GM18870 (cell line): Measurements from ENCODE around the gene PLA2G4B.

Experiments used
- ATAC-seq: cut with Tn5 transposase; IDR thresholded peaks from one replicate; pipeline ENCODE4 v1.9.1; 2021; ENCODE audit warnings: moderate library complexity; ENCODE audit not compliant: unreplicated experiment

Gene PLA2G4B

DNA sequence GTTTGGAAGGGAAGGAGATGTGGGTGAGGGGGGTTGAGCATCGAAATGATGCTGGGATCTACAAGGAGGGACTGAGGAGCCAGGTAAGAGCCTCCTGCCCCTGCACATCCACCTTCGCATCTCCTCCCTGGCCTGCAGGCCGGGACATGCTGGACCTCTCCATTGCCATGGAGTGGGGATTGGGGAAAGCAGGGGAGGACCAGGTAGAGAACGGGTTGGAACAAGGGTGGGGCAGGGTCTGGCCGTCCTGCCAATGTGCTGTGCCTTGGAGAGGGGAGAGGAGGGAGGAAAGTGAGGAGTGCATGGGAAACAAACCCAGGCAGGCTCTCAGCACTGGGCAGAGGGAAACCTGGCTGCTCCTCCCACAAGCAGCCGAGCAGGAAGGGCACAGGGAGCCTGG is 10.6 kb downstream of the PLA2G4B start:
- ATAC-seq = no peak

DNA sequence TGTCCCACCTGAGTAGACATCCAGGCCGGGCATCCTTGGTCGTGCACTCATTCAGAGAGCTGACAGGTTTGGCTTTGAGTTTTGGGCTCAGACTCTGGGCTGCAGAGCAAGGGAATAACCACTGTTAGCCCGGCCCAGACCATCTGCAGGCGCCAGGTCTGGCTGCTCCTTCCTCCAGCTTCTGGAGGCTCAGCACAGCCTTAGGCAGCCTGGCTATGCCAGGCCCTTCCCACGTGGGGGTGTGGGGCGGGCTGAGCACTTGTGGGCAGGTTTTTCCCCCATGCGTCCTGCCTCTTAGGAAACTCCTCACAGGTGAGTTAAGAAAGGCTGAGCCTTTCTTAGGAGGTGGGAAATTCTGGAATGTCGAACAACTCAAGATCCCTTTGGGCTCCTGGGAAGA is 11.2 kb downstream of the PLA2G4B start:
- ATAC-seq = no peak

DNA sequence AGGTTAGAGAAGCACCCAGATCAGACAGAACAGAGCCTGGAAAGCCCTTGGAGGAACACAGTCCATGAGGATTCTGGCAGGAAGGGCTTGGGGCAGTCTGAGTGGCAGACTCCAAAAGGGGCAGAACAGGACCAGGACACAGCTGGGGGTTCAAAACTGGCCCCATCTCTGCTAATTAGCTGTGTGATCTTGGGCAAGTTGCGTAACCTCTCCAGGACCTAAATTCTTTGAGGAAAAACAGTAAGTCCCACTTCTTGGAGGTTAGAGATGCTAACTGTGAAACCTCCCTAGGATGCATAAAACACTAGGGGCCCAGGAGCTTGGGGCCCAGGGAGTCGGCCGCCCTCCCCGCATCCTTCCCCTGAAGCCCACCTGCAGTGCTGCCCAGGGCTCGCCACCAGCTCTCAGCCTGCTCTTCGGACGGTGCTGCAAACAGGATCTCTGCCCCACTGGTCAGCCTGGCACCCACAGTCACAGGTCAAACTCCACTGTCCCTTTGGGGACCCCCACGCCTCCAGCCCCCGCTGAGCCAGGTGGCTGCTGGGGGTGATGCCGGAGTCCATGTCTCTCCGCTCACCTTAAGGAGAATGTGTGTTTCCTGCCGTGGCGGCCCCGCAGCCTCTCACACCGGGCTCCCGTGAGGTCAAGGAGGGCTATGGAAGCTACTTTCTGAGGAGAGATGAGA is 12.0 kb downstream of the PLA2G4B start:
- ATAC-seq = no peak

DNA sequence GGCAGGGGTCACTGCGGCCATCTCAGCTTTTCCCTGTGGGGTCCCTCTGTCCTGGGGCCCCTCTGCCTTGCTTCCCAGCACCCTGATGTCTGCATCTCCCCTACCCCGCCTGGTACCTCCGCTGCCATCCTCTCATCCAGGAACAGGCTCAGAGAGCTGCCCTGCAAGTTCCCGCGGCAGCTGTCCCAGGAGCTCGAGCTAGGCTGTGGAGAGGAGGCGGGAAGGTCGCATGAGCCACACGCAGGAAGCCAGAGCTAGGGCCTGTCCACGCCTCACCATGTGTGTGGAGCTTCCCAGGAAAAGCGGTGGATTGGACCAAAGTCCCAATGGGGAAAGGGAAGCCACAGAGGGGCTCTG is 12.5 kb downstream of the PLA2G4B start:
- ATAC-seq = no peak

DNA sequence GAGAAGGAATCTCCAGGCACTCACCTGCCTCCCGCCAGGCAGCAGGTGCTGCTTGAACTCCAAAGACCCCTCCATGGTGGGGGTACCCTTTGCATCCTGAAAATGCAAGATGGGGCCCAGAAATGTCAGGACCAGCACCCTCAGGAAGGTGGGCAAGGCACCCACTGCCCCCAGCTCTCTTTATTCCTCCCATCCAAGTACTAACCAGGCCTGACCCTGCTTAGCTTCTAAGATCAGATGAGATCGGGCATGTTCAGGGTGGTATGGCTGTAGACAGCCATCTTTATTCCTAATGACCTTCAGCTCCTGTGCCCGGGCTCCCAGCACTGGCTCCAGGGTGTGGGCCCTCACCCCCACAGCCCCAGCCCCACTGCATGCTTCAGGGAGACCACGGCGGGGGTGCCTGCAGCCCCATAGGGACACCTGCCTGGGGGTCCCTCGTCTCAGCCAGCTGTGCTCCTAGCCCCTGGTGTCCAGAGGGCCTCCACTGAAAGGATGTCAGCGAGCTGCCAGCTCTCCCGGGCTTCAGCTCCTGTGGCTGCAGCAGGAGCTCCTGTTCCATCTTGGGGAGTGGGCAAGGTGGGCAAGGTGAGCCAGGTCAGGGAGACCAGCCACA is 13.2 kb downstream of the PLA2G4B start:
- no peak for ATAC-seq

DNA sequence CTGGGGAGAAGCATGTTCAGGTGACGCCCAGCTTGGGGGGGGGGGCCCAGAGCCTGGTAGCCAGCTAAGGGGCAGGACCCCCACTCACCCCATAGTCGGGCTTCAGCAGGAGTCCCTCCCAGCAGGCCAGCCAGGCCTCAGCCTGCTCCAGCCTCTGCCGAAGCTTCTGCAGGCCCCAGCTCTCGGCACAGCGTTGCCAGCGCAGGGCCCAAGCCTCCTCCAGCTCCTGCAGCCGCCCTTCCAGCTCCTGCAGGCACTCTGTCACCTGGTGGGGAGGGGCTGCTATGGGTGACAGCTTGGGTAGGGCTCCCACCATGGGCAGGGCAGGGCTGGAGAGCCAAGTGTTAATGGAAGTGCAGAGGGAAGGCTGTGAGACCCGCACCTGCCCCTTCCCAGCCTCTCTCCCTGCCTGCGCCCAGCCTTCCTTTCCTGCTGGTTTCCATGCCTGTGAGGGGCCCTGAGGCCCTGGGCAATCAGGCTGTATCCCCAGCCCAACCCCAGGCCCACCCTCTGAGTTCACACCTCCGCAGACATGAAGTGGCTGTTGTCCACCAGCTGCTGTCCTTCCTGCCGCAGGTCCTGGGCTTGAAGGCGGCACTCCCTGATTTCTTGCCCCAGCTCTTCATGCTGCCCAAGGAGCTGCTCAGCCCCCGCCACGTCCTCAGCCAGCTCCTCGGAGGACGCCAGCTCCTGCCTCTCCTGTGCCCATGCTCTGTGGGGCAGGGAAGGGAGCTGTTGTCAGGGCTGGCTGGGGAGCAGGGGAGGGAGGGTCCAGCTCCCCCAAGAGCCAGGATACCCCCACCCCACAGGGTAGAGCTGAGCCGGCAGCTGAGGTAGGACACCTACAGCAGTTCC is 14.3 kb downstream of the PLA2G4B start:
- no peak for ATAC-seq

DNA sequence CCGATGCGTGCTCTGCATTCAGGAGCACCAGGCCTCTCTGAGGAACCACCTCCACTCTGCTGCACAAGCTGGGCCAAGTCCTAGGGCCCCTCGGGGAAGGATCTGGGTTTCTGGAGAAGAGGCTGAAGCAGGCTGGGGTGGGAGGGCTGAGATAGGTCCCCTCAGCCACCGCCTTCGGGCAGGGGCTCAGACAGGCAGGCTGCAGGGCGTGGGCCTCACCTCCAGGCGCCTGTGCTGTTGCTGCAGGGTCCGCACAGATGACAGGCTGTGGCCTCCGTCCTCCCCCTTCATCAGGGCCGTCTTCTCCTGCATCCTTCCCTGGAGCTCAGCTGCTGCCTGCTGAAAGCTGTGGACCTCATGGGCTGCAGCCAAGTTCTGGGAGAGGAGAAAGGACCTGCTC is 15.2 kb downstream of the PLA2G4B start:
- ATAC-seq = no peak

DNA sequence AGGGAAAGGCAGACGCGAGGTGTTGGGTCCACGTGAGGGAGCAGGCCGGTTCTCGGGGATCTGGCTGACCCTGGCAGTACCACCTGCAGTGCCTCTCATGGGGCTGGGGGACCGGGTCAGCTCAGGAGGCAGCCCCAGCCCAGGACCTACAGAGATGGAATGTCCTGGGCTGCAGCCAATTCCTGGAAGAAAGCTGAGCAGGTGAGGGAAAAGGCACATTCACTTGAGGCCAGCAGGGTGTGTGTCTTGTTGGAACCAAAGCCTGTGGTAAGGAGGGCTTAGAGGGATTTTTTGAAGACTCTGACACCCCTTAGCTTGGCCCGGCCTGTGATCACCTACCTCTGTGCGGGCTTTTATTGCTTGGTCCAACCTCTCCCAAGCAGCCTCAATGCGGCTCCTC is 15.8 kb downstream of the PLA2G4B start:
- ATAC-seq = no peak

DNA sequence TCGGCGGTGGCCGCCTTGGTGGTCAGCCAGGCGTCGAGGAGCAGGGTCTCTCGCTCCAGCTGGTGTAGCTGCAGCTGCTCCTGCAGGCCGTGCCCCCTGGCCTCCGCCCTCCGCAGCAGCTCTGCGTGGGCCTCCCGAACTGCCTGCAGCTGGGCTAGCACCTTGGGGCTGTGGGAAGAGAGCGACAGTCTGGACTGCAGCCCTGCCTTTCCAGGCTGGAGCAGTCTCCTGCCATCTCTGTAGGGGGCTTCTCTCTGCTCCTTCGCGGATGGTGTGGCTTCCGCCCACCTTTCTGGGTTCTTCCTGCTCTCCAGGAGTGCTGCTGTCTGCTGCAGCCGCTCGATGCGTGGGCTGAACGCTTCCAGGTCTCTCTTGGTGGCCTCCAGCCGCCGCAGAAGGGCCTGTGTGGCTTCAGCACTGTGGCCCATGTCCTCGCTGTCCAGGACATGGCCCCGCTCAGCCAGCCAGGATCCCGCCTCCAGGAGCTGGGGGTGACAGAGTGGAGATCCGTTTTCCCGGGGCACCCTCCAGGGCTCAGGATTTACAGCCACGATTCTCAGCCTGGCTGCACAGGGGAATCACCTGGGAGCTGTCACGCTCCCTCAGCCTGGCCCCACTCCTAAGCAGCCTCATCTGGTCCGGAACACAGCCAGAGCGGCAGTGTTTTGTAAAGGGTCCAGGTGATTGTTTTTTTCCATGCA is 16.8 kb downstream of the PLA2G4B start:
- no peak for ATAC-seq

DNA sequence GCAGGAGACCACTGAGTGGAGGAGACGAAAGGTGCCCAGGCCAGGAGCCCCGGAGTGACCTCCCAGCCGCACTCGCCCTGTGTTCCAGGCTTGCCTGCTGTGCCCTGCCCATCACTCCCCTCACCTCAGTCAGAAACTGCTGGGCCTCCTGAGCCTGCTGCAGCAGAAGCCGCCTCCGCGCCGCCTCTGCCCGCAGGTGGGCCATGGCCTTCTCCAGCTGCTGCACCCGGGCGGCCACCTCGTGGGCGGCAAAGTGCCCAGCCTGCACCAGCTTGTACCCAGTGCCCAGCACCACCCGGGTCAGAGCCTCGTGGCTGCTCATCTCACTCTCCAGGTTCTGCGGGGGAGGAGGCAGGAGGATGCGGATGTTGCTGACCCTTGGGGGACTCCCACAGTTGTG is 17.6 kb downstream of the PLA2G4B start:
- ATAC-seq = no peak

DNA sequence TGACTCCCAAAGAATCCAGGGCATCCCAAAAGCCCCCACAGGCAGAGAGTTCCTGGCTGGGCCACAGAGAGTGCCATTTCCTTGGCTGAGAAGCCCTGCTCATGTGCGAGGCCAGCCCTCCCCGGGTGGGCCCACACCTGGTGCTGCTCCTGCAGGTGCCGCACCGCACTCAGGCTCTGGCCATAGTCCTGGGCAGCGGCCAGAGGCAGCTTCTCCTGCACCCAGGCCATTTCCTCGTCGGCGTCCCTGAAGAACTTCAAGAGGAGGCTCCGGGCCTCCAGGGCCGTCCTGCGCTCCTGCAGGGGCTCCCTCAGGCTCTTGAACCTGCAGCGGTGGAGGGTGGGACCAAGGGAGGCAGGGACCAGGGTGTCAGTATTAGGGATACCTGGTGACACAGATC is 18.1 kb downstream of the PLA2G4B start:
- ATAC-seq = no peak

DNA sequence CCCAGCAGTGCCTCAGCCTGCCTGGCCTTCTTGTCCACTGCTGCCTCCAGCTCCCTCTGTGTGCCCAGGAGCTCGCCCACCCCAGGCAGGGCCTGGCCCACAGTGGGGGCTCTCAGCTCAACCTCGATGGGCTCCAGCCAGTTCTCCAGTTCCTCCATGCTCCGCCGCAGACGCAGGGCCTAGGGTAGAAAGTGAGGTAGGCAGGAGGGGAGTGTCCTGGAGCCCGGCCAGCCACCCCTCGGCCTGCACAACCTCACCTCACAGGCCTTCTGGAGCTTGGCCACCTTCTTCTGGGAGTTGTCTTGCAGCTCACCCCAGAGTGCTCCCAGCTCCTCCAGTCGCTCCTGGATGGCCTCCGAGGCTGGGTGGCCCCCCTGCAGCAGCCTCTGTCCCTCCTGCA is 18.7 kb downstream of the PLA2G4B start:
- no peak for ATAC-seq

DNA sequence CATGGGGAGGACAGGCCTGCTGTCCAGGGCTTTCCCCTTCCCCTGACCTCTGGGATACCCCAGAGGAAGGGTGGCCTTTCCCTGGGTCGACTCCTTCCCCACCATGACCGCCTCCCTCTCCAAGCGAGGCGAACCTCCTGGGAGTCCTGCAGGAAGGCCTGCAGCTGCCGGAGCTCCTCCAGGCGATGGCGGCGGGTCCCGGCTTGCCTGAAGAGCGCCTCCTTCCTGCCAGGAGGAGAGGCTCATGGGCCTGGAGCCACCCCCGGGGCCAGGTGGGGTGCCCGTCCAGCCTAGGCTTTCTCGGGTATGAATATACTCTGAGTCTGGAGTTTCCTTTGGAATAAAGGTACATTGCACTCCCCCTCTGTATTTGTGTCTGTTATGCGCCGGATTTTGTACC is 20.1 kb downstream of the PLA2G4B start:
- ATAC-seq = no peak

DNA sequence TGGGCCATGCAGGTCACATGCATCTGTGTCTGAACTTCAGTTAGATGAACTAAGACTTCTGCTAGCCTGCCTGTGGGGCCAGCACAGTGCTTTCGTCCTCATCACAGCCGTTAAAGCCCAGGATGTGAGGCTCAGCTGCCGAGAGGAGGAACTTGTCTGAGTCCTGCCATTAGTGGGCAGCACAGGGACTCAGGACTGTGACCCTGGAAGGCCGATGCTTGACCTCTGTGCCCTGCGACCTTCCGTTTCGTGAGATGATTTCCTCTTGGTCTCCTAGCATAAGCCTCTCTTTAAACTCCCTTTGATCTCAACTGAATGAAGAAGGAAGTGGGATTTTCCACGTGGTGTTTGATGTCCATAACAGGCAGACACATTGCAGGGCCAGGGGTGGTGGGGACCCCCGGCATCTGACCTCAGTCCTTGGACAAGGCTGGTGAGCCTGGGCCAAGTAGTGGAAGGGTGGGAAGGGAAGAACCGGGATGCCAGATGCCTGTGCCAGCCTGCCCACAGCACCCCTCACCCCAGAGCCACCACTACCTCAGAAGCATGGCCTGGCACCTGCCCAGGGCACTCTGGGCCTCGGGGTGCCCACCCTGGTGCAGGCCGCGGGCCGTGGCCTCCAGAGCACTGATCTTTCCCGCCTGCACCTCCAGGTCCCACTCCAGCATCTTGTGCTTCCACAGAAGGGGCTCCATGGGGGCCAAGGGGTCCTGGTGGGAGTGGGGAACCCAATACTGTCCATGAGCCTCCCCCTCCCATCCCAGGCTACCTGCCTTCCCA is 21.6 kb downstream of the PLA2G4B start:
- ATAC-seq = no peak

DNA sequence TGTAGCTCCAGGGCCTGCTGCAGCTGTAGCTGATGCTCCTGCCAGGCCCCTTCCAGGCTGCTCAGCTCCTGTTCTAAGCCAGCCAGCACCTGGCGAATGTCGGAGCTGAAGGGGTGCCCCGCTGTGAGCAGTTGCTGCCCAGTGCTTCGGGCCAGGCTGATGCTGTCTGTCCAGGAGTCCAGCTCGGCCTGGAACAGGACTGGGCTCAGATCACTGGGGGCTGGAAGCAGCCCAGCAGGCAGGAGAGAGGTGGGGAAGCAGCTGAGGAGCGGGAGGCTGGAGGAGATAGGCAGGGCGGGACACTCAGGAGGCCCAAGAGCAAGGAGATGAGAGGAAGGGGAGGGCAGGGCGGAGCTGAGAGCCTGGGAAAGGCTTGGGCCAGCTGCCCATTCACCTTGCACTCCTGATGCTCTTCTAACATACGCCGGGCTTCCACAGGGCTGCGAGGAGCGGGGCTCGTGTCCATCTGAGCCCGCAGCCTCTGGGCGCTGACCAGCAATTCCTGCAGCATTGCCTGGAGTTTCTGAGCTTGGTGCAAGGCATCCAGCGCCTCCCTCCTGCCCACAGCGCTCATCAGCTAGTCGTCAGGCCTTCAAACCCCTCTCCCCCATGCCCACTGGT is 23.2 kb downstream of the PLA2G4B start:
- ATAC-seq = no peak

DNA sequence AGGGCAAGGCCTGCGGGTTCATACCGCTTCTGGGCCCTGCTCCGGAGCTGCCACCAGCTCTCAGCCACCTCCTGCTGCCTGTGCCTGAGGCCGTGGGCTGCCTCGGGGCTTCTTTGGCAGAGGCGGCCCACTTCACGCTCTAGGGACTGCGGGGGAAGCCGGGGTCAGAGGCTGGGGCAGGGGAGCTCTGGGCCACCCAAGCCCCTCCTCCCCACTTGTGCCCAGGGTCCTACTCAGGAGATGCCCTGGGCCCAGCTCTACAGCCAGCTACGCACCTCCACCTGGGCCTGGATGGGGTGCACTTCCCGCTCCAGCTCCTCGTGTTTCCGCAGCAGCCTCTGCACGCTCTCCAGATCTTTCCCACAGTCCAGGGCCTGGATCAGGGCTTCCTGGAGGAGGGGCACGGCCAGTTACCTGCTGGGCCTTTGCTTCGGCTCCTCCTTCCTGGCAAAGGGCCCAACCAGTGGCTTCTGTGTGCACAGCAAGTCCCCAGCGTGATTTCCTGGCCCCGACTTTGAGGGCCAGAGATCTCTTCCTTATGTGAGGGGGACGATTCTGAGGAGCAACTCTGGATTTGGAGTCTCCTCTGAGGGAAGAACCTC is 24.0 kb downstream of the PLA2G4B start:
- no peak for ATAC-seq

DNA sequence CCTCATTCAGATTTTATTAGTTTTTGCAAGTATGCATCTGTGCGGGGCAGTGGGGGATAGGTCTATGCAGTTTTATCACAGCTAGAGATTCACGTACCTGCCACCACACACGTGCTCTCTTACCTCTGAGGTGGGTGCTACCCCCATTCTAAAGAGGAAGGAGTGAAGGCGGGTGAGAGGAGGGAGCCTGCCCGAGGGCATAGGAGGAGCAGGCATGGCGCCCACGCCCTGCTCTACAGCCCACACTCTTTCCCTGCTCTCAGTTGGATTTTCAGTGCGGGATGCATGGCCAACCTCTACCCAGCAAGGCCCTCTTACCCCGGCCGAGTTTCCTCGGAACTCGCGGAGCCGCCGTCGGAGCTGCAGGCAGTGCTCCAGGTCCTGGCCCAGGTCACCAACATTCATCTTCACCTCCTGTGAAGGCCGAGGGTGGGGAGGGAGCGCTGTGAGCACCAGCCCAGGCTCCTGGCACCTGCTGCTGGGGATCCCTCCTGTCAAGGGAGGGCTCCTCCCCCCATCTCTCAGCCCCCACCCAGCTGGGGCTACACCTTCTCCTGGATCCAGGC is 26.9 kb downstream of the PLA2G4B start:
- no peak for ATAC-seq

DNA sequence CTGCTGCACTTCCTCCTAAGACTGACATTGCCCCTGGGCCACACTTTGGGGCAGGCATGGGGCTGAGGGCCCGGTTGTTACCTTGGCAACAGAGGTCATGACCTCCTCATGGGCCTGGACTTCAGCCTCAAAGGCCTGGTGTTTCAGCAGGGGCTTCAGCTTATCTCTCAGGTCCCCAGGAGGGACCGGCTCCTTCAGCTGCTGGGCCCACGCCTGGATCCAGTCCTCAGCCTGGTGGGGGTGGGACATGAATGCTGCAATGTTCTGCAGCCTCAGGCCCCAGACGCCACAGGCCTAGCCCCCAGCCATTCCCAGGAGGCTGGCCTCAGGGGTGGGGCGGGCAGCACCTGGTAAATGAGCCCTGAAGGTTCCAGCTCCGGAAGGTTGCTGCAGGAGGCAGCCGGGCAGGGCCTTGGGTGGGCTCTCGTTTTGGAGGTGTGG is 27.6 kb downstream of the PLA2G4B start:
- ATAC-seq = no peak

DNA sequence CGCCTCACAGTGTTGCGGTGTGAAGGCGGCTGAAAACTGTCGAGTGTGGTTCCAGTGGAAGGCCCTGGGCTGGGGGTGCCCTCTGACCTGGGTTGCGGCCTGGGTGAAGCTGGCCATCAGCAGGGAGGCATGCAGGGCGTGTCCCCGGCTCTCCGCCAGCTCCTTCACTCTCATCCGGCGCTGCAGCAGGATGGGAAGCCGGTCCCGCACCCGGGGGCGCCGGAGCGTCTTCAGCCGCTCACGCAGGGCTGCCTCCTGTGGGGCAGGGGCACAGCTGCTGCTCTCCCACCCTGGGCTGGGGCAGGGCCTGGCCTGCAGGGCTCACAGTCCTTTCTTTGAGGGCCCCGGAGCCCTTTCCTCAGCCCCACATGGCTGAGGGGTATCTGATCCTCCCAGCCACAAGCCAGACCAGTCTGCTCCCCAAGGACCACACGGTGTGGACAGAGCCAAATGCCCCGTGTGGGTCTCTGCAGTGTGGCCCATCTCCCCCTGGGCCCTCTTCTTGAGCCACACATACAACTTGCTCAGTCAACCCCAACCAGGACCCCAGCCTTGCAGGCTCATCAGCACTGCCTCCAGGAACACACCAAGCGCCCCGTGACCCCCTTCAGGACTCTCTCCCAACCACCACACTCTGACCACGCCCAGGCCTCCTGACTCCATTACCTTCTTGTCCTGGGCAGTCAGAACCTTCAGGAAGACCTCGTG is 28.4 kb downstream of the PLA2G4B start:
- ATAC-seq = no peak
